Posterior vena cava (tissue), 2 donors: ENCODE measurements around the gene NISCH. TPM values are rescaled to one million over a fixed set of nuclear protein-coding genes. Genes with fewer than 3 reads are reported as not detected.

Source experiments
- DNase-seq: peaks from one replicate; pipeline ENCODE4 v3.0.0-alpha.2; 2020; ENCODE audit warnings: low spot score
- intact Hi-C, 2 donors: fragments of 100-400 bp; cut with DNase I; formaldehyde crosslinking; loops; one replicate each; pipeline versions ENCODE4 v1.14.1 to v1.14.2; 2022 to 2023
- total RNA-seq, 2 donors: library from RNA; stranded (reverse); fragmentation: NEBNext Ultra II Directional; extraction: Animal tissue kit (Norgen Biotek cat#: 25700); gene quantifications; one replicate each; pipeline ENCODE4 v1.2.1, GENCODE V29; 2021
- donor health status: DM: yes; HTN: yes; CAD: no.
- donor health status: DM: yes; HTN: yes; CAD: no.

Gene NISCH
- total RNA-seq, 2 donors from 2014 or later, result 53.0 to 65.2 TPM

DNA sequence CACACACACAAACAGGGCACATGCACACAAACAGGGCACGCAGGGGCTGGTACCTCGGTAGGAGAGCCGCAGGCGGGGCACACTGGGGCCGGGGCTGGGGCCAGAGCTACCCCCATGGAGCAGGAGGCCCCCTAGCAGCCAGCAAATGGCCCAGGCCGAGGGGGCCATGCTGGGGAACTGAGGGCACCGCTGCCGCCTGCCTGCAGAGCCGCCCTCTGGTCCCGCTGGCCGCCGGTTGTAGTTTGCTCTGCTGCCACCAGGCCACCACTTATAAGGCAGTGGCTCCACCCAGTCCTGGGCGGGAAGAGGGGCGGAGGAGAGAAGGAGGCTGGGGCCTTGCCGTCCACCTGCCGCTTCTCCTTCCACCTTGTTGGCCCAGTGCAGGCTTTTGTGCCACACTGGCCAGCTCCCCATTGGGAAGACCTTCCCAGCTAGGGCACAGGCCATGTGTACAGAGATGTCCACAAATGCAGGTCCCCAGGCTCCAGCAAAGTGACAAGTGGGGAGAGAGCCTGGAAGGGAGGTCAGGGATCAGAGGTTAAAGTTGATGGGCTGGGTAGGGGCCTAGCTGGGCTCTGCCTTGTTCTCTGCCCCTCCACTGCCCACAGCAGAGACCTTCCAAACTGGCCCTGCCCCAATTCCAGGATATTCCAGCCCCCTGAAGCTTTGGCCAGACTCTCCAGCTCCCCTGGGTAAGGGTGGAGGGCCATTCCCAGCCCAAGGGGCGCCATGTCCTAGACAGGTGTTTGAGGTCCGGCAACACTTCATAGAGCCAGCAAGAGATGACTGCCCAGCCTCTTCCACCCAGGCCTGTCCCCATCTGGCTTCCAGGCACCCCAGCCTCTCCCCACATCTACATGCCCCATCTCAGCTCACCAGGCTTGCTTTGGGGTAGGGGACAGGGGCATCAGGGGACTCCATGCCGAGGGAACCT is 10.3 kb upstream of the NISCH start, which contains the start of gene SEMA3G:
Gene SEMA3G (minus strand): TSS at position 244 of the 934 bp plus-strand sequence. CDS start 76 bp downstream, at position 168.
- intact Hi-C loops, result loop anchor here (2.0 to 10.0 kb wide), 2 partner anchors 16 to 440 kb away; no protein-coding TSS in a partner anchor
- peak; percentile 90 for DNase-seq

DNA sequence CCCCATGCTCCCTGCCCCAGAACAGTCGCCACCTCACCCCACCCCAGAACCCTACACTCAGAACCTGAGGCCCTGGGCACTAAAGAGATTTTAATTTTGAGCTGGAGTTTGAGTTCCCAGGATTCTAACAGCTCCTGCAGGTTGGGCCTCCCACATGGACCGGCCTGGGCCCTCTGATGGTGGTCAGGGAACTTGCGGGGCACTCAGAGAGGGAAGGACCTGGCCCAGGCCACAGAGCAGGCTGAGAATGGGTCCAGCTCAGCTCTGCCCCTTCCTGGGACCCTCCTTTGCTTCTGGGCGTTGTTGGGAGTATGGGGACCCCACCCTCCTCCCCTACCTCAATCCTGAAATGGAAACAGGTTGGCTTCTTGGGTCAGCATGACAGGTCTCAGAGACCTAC is 9.4 kb upstream of the NISCH start:
- DNase-seq, result no peak
- intact Hi-C loops, result loop anchor here in 1 of 2 donors (10.0 kb wide), 1 partner anchor 441 kb away; no protein-coding TSS in a partner anchor

GRCh38 chr3:52446631-52447511 is 8.5 kb upstream of the NISCH start:
- intact Hi-C loops, result loop anchor here in 1 of 2 donors (1.0 to 10.0 kb wide), 2 partner anchors 18 to 442 kb away; no protein-coding TSS in a partner anchor

DNA sequence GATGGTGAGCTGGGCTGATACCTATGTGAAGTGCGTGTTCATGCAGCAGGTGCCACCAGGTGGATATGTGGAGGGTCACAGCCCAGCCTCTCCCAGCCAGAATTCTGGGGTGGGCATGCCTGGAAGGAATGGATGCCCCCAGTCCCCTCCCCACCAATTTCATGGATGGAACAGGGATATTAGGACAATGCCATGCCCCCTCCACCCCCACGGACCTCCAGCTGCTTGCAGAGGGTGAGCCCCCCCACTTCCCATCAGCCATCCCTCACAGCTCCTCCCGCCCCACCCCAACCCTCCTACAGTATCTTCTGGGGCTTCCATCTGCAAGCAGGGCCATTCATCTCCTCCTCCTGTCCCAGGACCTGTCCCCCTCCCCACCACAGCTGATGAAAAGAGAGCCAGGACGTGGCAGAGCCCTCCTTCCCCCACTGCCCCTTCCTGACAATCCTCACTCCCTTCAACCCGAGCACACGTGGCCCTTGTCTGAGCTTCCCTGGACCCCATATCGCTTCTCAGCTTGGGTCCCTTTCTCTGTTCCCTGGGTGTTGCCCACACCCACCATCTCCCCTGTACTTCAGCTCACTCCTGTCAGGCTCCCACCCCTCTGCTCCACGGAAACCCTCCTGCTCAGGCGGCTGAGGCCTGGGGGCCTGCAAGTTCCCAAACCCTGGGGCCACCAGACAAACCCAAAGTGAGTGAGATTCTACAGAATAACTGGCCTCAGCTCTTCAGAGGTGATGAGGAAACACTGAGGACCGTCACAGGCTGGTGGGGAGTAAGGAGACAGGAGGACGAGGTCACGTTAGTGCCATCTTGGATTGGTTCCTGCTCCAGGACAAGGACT is 7.7 kb upstream of the NISCH start:
- no peak for DNase-seq
- intact Hi-C loops, result loop anchor here in 1 of 2 donors (1.0 to 10.0 kb wide), 2 partner anchors 18 to 443 kb away; no protein-coding TSS in a partner anchor

More at GRCh38 chr3:52446631-52447511, 8.5 kb upstream of the NISCH start:
- DNase-seq, result no peak

DNA sequence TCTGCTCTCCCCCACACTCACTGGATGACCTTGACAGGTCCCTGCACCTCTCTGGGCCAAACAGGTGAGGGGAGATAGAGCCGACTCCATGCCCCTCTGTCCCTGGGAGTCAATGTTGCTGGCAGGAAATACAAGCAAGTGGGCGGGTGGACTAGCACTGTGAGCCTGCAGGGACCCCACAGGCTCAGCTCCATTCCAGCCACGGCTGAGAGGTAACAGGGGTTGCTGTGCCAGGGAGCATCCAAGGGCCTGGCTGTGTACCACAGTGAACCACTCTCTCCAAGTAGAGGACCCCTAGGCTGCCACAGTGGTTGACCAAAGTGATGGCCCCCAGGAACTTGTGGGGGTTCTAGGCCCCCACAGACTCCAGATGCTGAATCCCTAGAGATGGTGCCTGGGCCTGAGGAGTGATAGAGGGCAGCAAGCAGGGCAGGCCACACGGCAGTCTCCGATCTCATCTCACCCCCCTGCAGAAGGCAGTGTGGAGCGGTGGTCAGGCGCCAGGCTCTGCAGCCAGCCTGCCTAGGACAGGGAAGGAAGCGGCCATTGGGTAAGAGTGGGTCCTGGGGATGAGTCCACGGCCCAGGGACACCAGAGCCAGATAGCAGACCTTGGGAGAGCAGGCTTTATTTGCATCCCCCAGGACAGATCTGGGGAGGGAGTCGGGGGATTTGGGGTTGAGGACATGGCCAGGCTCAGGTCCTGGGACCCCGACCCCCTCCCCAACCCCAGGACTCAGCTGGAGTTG is 4.7 kb upstream of the NISCH start:
- intact Hi-C loops, result no loop called here
- DNase-seq, result no peak

- DNase-seq, result no peak
Measured at GRCh38 chr3:52451237-52452083, 3.9 kb upstream of the NISCH start.

DNA sequence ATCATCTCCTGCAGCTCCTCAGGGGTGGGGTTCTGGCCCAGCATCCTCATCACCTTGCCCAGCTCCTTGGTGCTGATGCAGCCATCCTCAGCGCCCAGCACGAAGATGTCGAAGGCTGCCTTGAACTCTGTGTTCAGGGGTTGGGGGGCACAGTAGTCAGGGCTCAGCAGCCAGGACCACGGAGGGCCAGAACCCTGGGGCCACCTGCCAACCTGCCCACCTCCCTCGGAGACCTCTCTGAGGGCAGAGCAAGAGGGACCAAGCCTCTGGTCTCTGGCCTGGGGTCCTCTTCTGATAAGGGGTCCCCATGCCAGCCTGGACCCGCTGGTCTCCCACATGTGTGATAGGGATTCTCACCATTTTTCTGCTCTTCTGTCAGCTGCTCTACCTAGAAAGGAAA is 3.3 kb upstream of the NISCH start:
- no peak for DNase-seq
- intact Hi-C loops, result no loop called here

More at GRCh38 chr3:52451237-52452083, 3.9 kb upstream of the NISCH start:
- intact Hi-C loops, result no loop called here

- intact Hi-C loops, result no loop called here
- DNase-seq, result no peak
Measured at GRCh38 chr3:52452570-52453221, 2.7 kb upstream of the NISCH start.

DNA sequence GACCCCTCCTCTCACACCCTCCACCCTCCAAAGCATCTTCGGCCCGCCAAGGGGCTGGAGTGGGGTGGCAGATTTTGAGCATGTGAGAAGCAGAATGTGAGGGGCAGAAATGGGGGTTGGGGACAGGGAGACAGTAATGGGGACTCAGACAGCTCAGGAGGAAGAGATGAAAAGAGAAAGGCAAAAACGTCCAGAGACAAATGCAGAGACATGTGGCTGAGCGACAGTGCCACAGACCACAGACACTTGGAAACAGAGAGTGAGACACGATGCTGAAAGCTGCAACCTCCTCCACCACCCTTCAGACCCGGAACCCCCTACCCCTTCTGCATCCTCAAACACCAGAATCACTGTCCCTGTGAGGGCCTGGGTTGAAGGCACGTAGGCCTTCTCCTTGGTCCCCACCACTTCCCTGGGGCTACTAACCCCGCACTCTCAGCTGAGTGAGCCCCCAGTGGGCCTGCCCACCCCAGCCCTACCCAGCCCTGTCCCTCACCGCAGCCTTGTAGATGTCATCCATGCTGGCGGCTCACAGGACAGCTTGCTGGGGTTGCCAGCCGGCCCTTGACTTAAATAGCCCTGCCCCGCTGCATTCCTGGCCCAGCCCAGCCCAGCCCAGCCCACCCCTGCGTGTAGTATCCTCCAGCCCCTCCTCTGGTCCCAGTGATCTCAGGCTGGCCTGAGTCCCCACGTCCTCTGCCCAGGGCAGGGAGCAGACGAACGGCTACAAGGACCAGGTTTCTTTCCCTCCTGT is 1.7 kb upstream of the NISCH start, which contains the start of gene TNNC1:
Gene TNNC1 (minus strand): TSS at position 546 of the 754 bp plus-strand sequence. CDS start 26 bp downstream, at position 520.
- no peak for DNase-seq
- intact Hi-C loops, result no loop called here

- intact Hi-C loops, result no loop called here
- no peak for DNase-seq
Measured at GRCh38 chr3:52454250-52454937, 1.0 kb upstream of the NISCH start.

- intact Hi-C loops, result no loop called here
- DNase-seq, result no peak
Measured at GRCh38 chr3:52454938-52455282, 494 bp upstream of the NISCH start.

DNA sequence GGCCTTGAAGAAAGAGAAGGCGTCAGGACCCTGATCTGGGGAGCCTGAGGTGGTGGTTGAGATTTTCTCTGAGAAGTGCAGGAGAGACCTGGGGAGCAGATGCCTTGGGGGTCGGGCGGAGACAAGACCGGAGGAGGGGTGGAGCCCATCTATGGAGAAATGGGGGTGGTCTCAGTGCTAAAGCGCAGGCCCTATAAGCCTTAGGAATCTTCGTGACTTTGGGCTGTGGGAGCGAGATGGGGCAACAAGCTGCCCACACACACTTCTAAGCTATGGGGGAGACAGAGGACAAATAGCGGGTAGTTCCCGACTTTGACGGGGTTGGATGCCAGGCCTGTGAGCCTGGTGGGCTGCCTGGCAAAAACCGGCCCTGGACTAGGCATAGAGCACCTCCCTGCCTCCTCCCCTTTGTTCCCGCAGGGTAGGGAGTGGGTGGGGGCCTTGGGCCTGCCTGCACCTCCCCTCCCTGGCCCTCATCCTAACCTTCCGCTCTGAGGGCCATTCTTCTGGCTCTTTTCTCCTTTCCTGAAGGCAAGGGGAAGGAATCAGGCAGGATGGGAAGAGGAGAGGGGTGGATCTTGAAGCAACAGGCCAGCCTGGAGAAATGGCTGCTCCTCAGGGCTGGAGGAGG is 880 bp downstream of the NISCH start:
- DNase-seq, result no peak
- intact Hi-C loops, result no loop called here

DNA sequence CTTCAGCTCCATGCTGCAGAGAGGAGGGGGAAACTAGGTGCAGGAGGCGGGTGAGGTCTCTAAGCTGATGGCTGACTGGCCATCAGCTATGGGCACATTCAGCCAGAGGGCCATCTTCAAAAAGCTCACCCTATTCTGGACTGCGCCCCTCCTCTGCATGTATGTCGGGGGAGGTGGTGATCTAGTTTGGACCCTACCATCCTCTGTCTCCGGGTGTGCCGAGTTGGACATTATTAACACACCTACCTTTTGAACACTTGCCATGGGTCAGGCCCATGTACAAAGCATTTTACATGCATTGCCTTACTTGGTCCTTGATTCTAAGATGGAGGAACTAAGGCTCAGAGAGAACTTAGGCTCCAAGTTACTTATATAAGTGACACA is 1.4 kb downstream of the NISCH start:
- no peak for DNase-seq
- intact Hi-C loops, result no loop called here

DNA sequence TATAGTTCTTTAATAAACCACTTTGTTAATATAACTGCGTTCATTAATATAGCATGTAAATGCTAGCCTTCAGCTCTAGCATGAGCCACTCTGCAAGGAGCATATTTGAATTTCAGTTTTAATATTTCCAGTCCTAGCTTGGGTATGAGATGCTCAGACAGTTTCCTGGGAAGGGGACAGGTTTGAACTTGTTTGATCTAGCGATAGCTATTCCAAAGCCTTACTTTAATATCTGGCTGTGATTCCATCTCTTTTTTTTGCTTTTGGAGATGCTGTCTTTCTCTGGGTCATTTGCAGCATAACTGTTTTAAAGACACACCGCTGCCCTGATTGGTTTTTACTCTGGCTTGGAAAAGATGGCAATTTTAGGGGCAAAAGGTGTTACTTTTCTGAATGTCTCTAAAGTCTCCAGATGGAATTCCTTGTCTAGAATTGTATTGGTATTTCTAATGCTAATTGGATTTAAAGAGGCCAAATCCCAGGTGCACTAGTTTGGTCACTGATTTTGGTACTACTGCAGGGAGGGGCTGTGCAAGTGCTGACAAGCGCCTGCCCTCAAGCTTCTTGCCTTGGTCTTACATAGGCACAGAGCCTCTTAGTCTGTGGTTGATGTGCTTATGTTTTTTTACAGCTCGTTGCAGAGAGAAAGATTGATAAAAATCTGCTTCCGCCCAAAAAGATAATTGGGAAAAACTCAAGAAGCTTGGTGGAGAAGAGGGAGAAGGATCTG is 2.8 kb downstream of the NISCH start:
- intact Hi-C loops, result no loop called here
- no peak for DNase-seq
